ENCODE data around the gene MAP1S. TPM values are rescaled to one million over a fixed set of nuclear protein-coding genes. Genes with fewer than 3 reads are reported as not detected.

MAP1S gene
- total and polyA plus RNA-seq, 2 of the 4 experiments (the other 2 are of a cell fraction): 6.1 to 48.6 TPM

GRCh38 chr19:17770613-17771012, 51.3 kb downstream of the MAP1S start:
- intact Hi-C loops (cut with micrococcal nuclease) (no loop called here), dilution Hi-C loops (cut with HindIII; ENCODE audit: low sequenced_read_pairs, unreplicated experiment) (no loop called here), in situ Hi-C loops (cut with MboI; ENCODE audit: low sequenced_read_pairs) (no loop called here)
- DNase-seq (no peak), ATAC-seq (ENCODE audit: low read depth) (no peak)
- no peaks in the 10 kb centered on the region for H3K79me1 ChIP-seq (ENCODE audit: low read depth in 1 of 2, low read length in 2 of 2)
- no peak overlapping the region for H3K4me3 ChIP-seq (ENCODE audit: insufficient read depth, low read depth, low read length)
- peaks cover 3% of the 10 kb centered on the region; the same call in 1 of the 2 replicates for H3K27me3 ChIP-seq (ENCODE audit: control insufficient read depth, insufficient read depth, low read length)
- no peak overlapping the region for H3K27ac ChIP-seq (ENCODE audit: insufficient read depth, low read length)
- no peak overlapping the region for H2BK15ac ChIP-seq (ENCODE audit: low read depth, low read length)
- H4K20me1 ChIP-seq (ENCODE audit: insufficient read depth, low read length): no peaks in the 10 kb centered on the region
- no peak overlapping the region for H4K8ac ChIP-seq (ENCODE audit: low read depth in 2 of 2, low read length in 2 of 2)
- no peak overlapping the region for H2AFZ ChIP-seq (replicated peaks; ENCODE audit: low read length, poor library complexity)
- no peaks in the 10 kb centered on the region for H3K9me1 ChIP-seq (ENCODE audit: insufficient read depth, low read length)
- no peak overlapping the region for H2BK20ac ChIP-seq (ENCODE audit: low read depth, low read length)
- POLR2A ChIA-PET (ENCODE audit: unreplicated experiment): no interaction called here
- H3K14ac ChIP-seq (replicated peaks; ENCODE audit: low read depth, low read length): no peak overlapping the region
- H3K4me2 ChIP-seq (ENCODE audit: low read depth, low read length): no peak overlapping the region
- BruUV-seq (replicated peaks): no TSS peak
- no peak overlapping the region for H3K18ac ChIP-seq (ENCODE audit: low read depth, low read length)
- no peak overlapping the region for H3K4ac ChIP-seq (ENCODE audit: low read depth, low read length)
- H3K4me1 ChIP-seq (ENCODE audit: control insufficient read depth, insufficient read depth, low read length): no peaks in the 10 kb centered on the region
- H2AK5ac ChIP-seq (ENCODE audit: low read depth, low read length): no peak overlapping the region
- H2BK5ac ChIP-seq (ENCODE audit: low read depth, low read length, poor library complexity, severe bottlenecking): no peak overlapping the region
- H2AK9ac ChIP-seq (replicated peaks; ENCODE audit: low read depth, low read length, poor library complexity): no peak overlapping the region
- CTCF ChIA-PET: no interaction called here
- TF ChIP-seq CHD1 (IDR thresholded peaks at IDR 0.05; ENCODE audit: low read depth, low read length) (no peak), MAFK (IDR thresholded peaks at IDR 0.05; ENCODE audit: low read depth, low read length) (no peak), SMC3 (IDR thresholded peaks at IDR 0.05; ENCODE audit: low read depth, low read length) (no peak), BHLHE40 (IDR thresholded peaks at IDR 0.05; ENCODE audit: low read depth, low read length) (no peak), NFE2L2 (IDR thresholded peaks at IDR 0.05; ENCODE audit: low read depth, low read length) (no peak), POLR2A (IDR thresholded peaks at IDR 0.05; ENCODE audit: low read depth, low read length) (no peak), RCOR1 (IDR thresholded peaks at IDR 0.05; ENCODE audit: insufficient replicate concordance, low read length) (no peak), USF2 (IDR thresholded peaks at IDR 0.05; ENCODE audit: low read depth, low read length) (no peak), CTCF (conservative IDR thresholded peaks at IDR 0.05; ENCODE audit: low read depth, low read length) (no peak), RAD21 (IDR thresholded peaks at IDR 0.05; ENCODE audit: low read length) (no peak), CEBPB (IDR thresholded peaks at IDR 0.05; ENCODE audit: low read depth, low read length) (no peak), FOS (IDR thresholded peaks at IDR 0.05; ENCODE audit: low read depth, low read length) (no peak)
- H4K91ac ChIP-seq (ENCODE audit: insufficient read depth, low read depth, low read length): no peak overlapping the region
- H3K23ac ChIP-seq (ENCODE audit: low read depth, low read length): no peak overlapping the region
- no peak overlapping the region for H4K5ac ChIP-seq (ENCODE audit: low read depth, low read length)
- H3K56ac ChIP-seq (ENCODE audit: extremely low read depth, insufficient read depth, low read length): no peak overlapping the region
- 60% methylated on average over 1 of the region's 13 CpGs; no CpG with 5 or more reads in 1 of the 2 experiments for WGBS, 2 experiments (ENCODE audit: extremely low coverage in 2 of 2, insufficient read length in 1 of 2)
- no peak overlapping the region for H2BK120ac ChIP-seq (ENCODE audit: low read depth, low read length)
- H3K9ac ChIP-seq (ENCODE audit: low read depth, low read length): no peak overlapping the region
- H3K36me3 ChIP-seq (ENCODE audit: control insufficient read depth, insufficient read depth, low read length): no peaks in the 10 kb centered on the region
- no peaks in the 10 kb centered on the region for H3K9me3 ChIP-seq (ENCODE audit: control insufficient read depth, insufficient read depth, low read length)
